ENCODE measurements around the gene MAP3K9.
A peak's percentile ranks its signal among the peaks of the same experiment; 100 is the strongest.

MAP3K9 gene

DNA sequence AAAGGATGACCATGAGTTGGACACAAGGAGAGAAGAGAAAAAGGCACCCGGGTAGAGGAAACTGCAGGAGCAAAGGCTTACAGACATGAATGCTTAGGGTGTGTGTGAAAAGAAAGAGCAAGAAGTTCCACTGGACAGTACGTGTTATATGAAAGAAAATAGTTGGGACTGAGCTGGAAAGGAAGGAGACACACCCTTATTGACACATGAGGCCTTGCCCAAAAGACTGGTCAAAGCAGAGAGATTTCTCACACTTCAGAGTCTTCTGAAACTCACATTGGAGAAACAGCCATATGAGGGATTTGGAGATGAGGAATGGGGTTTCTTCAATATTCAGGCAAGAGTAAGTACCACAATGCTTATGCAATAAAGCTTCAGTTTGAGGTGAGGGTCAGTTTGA lies 111.6 kb downstream of the MAP3K9 start:
- H3K4me3 ChIP-seq (ENCODE audit: low read depth, low read length), result no peak overlapping the region
- no peak overlapping the region for H2AFZ ChIP-seq
- no peak overlapping the region for H3K4me2 ChIP-seq (ENCODE audit: low read length)
- no peaks in the 10 kb centered on the region for H3K27me3 ChIP-seq (ENCODE audit: control insufficient read depth, insufficient read depth, low read length)
- no peaks in the 10 kb centered on the region for H3K36me3 ChIP-seq (ENCODE audit: control insufficient read depth, insufficient read depth, low read length)
- no peak for TF ChIP-seq CTCF (IDR thresholded peaks at IDR 0.05)
- H3K79me2 ChIP-seq, result no peaks in the 10 kb centered on the region
- no peak overlapping the region for H3K27ac ChIP-seq
- no peaks in the 10 kb centered on the region for H3K9me3 ChIP-seq (ENCODE audit: control insufficient read depth, low read length)
- H3K9ac ChIP-seq, result no peak overlapping the region
- H3K4me1 ChIP-seq, result no peaks in the 10 kb centered on the region

- Histone ChIP-seq H3K4me3 (ENCODE audit: low read depth, low read length) (no peak overlapping the region), H3K27ac (no peak overlapping the region), H3K9me3 (ENCODE audit: control insufficient read depth, low read length) (no peaks in the 10 kb centered on the region)
Observed at GRCh38 chr14:70696026-70696425, 113.3 kb downstream of the MAP3K9 start.

GRCh38 chr14:70692210-70692609 lies 117.1 kb downstream of the MAP3K9 start:
- H3K4me3 ChIP-seq (ENCODE audit: low read depth, low read length), result no peak overlapping the region
- no peak overlapping the region for H3K27ac ChIP-seq
- H3K9me3 ChIP-seq (ENCODE audit: control insufficient read depth, low read length), result no peaks in the 10 kb centered on the region
- no peak overlapping the region for H2AFZ ChIP-seq
- H3K4me2 ChIP-seq (ENCODE audit: low read length), result no peak overlapping the region
- H3K4me1 ChIP-seq, result no peaks in the 10 kb centered on the region
- no peaks in the 10 kb centered on the region for H3K36me3 ChIP-seq (ENCODE audit: control insufficient read depth, insufficient read depth, low read length)
- H3K79me2 ChIP-seq, result no peaks in the 10 kb centered on the region
- no peaks in the 10 kb centered on the region for H3K27me3 ChIP-seq (ENCODE audit: control insufficient read depth, insufficient read depth, low read length)
- no peak overlapping the region for H3K9ac ChIP-seq
- no peak for TF ChIP-seq CTCF (IDR thresholded peaks at IDR 0.05)

More at GRCh38 chr14:70696026-70696425, 113.3 kb downstream of the MAP3K9 start:
- no peak overlapping the region for H3K4me2 ChIP-seq (ENCODE audit: low read length)
- TF ChIP-seq CTCF (IDR thresholded peaks at IDR 0.05), result no peak
- no peaks in the 10 kb centered on the region for H3K79me2 ChIP-seq
- H2AFZ ChIP-seq, result no peak overlapping the region
- H3K27me3 ChIP-seq (ENCODE audit: control insufficient read depth, insufficient read depth, low read length), result no peaks in the 10 kb centered on the region
- no peaks in the 10 kb centered on the region for H3K36me3 ChIP-seq (ENCODE audit: control insufficient read depth, insufficient read depth, low read length)
- no peaks in the 10 kb centered on the region for H3K4me1 ChIP-seq
- no peak overlapping the region for H3K9ac ChIP-seq

GRCh38 chr14:70685474-70686197 lies 123.7 kb downstream of the MAP3K9 start:
- no peak overlapping the region for H3K9ac ChIP-seq
- no peak overlapping the region for H3K4me3 ChIP-seq (ENCODE audit: low read depth, low read length)
- no peak for TF ChIP-seq CTCF (IDR thresholded peaks at IDR 0.05)
- no peak overlapping the region for H3K27ac ChIP-seq
- no peak overlapping the region for H2AFZ ChIP-seq
- H3K36me3 ChIP-seq (ENCODE audit: control insufficient read depth, insufficient read depth, low read length), result no peaks in the 10 kb centered on the region
- H3K9me3 ChIP-seq (ENCODE audit: control insufficient read depth, low read length), result no peaks in the 10 kb centered on the region
- no peaks in the 10 kb centered on the region for H3K27me3 ChIP-seq (ENCODE audit: control insufficient read depth, insufficient read depth, low read length)
- no peaks in the 10 kb centered on the region for H3K4me1 ChIP-seq
- H3K4me2 ChIP-seq (ENCODE audit: low read length), result no peak overlapping the region
- no peaks in the 10 kb centered on the region for H3K79me2 ChIP-seq

DNA sequence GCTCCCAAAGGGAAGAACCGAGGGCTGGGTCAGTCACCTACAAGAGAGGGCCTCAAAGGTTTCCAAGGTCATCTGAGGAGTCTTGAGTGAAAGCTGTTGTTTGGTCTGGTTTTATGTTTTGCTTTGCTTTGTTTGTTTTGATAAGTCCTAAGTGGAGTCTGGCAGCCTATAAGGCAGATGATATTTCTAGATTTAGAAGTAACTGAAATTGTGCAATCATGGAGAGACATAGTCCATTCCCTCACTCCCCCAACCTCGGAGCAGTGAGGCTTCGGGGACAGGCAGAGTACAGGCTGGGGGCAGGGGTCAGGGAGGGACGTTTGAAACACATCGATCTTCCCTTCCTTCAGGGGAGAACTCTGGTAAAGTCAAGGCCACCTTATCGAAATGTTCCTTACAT lies 125.3 kb downstream of the MAP3K9 start:
- H3K9me3 ChIP-seq (ENCODE audit: control insufficient read depth, low read length), result no peaks in the 10 kb centered on the region
- H3K27me3 ChIP-seq (ENCODE audit: control insufficient read depth, insufficient read depth, low read length), result no peaks in the 10 kb centered on the region
- H2AFZ ChIP-seq, result peak overlapping the region; percentile 68

More for the DNA sequence above, 125.3 kb downstream of the MAP3K9 start:
- no peak overlapping the region for H3K9ac ChIP-seq
- no peak overlapping the region for H3K27ac ChIP-seq
- H3K36me3 ChIP-seq (ENCODE audit: control insufficient read depth, insufficient read depth, low read length), result no peaks in the 10 kb centered on the region
- no peaks in the 10 kb centered on the region for H3K79me2 ChIP-seq
- H3K4me1 ChIP-seq, result no peaks in the 10 kb centered on the region
- no peak for TF ChIP-seq CTCF (IDR thresholded peaks at IDR 0.05)
- H3K4me3 ChIP-seq (ENCODE audit: low read depth, low read length), result no peak overlapping the region
- H3K4me2 ChIP-seq (ENCODE audit: low read length), result no peak overlapping the region

Data from parathyroid adenoma (tissue), 2 donors.